H1 (cell line): ENCODE measurements around the gene DENND4A. TPM values are rescaled to one million over a fixed set of nuclear protein-coding genes. Genes with fewer than 3 reads are reported as not detected.

Experiments
- BRCA1 ChIP-seq: IDR thresholded peaks from 2 replicates; pipeline ENCODE4 v1.6.1; 2012; ENCODE audit warnings: low read depth, low read length, improper control_type of control experiment
- NANOG ChIP-seq: IDR thresholded peaks from 2 replicates; pipeline ENCODE4 v1.6.1; 2011; ENCODE audit warnings: low read length, low read depth, mild to moderate bottlenecking, inconsistent platforms; ENCODE audit not compliant: insufficient read depth, poor library complexity, severe bottlenecking
- SAP30 ChIP-seq: fragments of 300-600 bp; sonication (generic); IDR thresholded peaks from 2 replicates; pipeline ENCODE4 v1.7.1; 2012; ENCODE audit warnings: low read length, moderate library complexity, mild to moderate bottlenecking, inconsistent platforms; ENCODE audit not compliant: insufficient read depth, insufficient replicate concordance
- SUZ12 ChIP-seq: fragments of 200-600 bp; sonication (generic); IDR thresholded peaks from 2 replicates; pipeline ENCODE4 v1.6.1; 2012; ENCODE audit warnings: mild to moderate bottlenecking, inconsistent platforms, low read length, moderate library complexity, mixed read lengths
- USF2 ChIP-seq: IDR thresholded peaks from 2 replicates; pipeline ENCODE4 v1.6.1; 2011; ENCODE audit warnings: low read length, improper control_type of control experiment
- polyA plus RNA-seq, 7 experiments: library from polyadenylated mRNA; depleted of rRNA in 3 of 7; stranded (reverse) in 5 of 7; unstranded in 2 of 7; fragments of >200 nt in 5 of 7; fragments of 200-250 nt in 2 of 7; gene quantifications; 1 replicate in 5 of 7; 2 replicates in 1 of 7; 4 replicates in 1 of 7; pipeline versions ENCODE4 v1.2.1 to v1.2.3, GENCODE V29; 2011 to 2013; ENCODE audit warnings: missing spikeins in 2 of 7, mixed read lengths in 2 of 7
- total RNA-seq: library from RNA; stranded (reverse); fragmentation: NEBNext Ultra II Directional; extraction: Animal tissue kit (Norgen Biotek cat#: 25700); gene quantifications from 2 replicates; pipeline ENCODE4 v1.2.1, GENCODE V29; 2021
- TF ChIP-seq, protein P1 (sequence below): fragments of 300-600 bp; sonication (generic); IDR thresholded peaks from 2 replicates; pipeline ENCODE4 v1.7.1; 2012; ENCODE audit warnings: low read length, moderate library complexity, mild to moderate bottlenecking, inconsistent platforms; ENCODE audit not compliant: insufficient replicate concordance

DENND4A gene
- total and polyA plus RNA-seq, 2 of the 8 experiments (the other 6 are each of a cell fraction or from before 2014, with no cell fraction given): 1.3 to 4.7 TPM

DNA sequence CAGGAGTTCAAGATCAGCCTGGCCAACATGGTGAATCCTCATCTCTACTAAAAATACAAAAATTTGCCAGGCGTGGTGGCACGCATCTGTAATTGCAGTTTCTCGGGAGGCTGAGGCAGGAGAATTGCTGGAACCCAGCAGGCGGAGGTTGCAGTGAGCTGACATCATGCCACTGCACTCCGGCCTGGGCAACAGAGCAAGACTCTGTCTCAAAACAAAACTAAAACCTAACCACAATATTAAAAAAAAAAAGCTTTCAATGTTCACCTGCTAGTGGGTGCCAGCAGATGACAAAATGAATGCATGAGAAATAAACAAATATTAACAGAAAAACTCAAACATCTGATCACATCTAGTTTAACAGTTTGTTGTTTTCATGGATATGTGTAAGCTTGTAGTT, 161.3 kb downstream of the DENND4A start (continued):
- no peak for TF ChIP-seq SAP30
- TF ChIP-seq, protein P1, sequence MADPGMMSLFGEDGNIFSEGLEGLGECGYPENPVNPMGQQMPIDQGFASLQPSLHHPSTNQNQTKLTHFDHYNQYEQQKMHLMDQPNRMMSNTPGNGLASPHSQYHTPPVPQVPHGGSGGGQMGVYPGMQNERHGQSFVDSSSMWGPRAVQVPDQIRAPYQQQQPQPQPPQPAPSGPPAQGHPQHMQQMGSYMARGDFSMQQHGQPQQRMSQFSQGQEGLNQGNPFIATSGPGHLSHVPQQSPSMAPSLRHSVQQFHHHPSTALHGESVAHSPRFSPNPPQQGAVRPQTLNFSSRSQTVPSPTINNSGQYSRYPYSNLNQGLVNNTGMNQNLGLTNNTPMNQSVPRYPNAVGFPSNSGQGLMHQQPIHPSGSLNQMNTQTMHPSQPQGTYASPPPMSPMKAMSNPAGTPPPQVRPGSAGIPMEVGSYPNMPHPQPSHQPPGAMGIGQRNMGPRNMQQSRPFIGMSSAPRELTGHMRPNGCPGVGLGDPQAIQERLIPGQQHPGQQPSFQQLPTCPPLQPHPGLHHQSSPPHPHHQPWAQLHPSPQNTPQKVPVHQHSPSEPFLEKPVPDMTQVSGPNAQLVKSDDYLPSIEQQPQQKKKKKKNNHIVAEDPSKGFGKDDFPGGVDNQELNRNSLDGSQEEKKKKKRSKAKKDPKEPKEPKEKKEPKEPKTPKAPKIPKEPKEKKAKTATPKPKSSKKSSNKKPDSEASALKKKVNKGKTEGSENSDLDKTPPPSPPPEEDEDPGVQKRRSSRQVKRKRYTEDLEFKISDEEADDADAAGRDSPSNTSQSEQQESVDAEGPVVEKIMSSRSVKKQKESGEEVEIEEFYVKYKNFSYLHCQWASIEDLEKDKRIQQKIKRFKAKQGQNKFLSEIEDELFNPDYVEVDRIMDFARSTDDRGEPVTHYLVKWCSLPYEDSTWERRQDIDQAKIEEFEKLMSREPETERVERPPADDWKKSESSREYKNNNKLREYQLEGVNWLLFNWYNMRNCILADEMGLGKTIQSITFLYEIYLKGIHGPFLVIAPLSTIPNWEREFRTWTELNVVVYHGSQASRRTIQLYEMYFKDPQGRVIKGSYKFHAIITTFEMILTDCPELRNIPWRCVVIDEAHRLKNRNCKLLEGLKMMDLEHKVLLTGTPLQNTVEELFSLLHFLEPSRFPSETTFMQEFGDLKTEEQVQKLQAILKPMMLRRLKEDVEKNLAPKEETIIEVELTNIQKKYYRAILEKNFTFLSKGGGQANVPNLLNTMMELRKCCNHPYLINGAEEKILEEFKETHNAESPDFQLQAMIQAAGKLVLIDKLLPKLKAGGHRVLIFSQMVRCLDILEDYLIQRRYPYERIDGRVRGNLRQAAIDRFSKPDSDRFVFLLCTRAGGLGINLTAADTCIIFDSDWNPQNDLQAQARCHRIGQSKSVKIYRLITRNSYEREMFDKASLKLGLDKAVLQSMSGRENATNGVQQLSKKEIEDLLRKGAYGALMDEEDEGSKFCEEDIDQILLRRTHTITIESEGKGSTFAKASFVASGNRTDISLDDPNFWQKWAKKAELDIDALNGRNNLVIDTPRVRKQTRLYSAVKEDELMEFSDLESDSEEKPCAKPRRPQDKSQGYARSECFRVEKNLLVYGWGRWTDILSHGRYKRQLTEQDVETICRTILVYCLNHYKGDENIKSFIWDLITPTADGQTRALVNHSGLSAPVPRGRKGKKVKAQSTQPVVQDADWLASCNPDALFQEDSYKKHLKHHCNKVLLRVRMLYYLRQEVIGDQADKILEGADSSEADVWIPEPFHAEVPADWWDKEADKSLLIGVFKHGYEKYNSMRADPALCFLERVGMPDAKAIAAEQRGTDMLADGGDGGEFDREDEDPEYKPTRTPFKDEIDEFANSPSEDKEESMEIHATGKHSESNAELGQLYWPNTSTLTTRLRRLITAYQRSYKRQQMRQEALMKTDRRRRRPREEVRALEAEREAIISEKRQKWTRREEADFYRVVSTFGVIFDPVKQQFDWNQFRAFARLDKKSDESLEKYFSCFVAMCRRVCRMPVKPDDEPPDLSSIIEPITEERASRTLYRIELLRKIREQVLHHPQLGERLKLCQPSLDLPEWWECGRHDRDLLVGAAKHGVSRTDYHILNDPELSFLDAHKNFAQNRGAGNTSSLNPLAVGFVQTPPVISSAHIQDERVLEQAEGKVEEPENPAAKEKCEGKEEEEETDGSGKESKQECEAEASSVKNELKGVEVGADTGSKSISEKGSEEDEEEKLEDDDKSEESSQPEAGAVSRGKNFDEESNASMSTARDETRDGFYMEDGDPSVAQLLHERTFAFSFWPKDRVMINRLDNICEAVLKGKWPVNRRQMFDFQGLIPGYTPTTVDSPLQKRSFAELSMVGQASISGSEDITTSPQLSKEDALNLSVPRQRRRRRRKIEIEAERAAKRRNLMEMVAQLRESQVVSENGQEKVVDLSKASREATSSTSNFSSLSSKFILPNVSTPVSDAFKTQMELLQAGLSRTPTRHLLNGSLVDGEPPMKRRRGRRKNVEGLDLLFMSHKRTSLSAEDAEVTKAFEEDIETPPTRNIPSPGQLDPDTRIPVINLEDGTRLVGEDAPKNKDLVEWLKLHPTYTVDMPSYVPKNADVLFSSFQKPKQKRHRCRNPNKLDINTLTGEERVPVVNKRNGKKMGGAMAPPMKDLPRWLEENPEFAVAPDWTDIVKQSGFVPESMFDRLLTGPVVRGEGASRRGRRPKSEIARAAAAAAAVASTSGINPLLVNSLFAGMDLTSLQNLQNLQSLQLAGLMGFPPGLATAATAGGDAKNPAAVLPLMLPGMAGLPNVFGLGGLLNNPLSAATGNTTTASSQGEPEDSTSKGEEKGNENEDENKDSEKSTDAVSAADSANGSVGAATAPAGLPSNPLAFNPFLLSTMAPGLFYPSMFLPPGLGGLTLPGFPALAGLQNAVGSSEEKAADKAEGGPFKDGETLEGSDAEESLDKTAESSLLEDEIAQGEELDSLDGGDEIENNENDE: no peak
- TF ChIP-seq BRCA1: no peak
- no peak for TF ChIP-seq USF2
- no peak for TF ChIP-seq NANOG
- no peak for TF ChIP-seq SUZ12
